HG03039 (cell line): ENCODE results near the gene CPSF4.
"Not testable (repeated sequence)": the region's sequence is repeated elsewhere in the genome, so short reads cannot be mapped to it uniquely, and the experiment has no call there.

ENCODE experiments used
- ATAC-seq: cut with Tn5 transposase; IDR thresholded peaks from one replicate; pipeline ENCODE4 v1.9.1; 2021; ENCODE audit warnings: mild to moderate bottlenecking, moderate library complexity; ENCODE audit not compliant: unreplicated experiment

Gene CPSF4

DNA sequence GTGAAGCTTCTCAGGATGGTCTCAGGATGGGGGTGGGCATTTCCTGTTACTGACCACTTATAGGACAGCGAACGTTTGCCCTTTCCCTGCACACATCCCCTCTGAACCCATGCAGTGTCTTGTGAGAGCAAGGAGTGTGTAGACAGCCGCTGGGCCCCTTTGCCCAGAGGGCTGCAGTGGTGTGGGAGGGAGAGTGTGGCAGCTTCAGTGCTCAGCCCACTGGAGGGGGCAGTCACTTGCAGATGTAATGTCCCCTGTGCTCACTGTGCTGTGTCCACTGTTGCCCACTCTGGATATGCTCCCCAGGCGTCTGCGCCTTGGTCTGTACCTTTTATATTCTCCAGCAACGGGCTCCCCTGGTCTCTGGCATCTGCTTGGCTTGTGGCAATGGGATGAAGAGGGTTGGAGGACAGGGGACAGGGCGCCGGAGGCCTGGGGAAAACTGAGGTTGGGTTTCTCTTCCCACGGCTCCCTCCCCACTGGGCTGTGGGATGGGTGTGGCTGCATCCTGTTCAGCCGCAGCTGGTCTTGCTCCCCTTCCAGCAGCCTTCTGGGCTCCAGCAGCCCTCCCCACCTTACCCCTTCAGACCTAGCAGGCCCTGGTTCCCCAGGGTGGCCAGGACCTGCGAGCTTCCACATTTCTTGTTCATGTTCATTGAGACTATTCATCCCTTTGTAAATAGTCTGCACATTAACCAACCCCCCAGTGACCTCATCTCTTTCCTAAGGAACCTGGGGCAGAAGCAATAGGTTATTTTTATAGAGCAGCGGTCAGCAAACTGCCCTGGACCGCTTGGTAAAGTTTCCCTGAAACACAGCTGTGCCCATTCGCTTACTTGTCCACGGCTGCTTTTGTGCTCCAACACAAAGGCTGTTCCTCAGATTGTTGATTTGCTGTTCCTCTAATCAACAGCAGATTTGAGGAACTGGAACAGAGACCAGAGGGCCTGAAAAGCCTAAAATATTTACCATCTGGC, 40.0 kb downstream of the CPSF4 start:
- ATAC-seq, result no peak

- no peak for ATAC-seq
Observed at GRCh38 chr7:99485094-99485493, 46.4 kb downstream of the CPSF4 start.

DNA sequence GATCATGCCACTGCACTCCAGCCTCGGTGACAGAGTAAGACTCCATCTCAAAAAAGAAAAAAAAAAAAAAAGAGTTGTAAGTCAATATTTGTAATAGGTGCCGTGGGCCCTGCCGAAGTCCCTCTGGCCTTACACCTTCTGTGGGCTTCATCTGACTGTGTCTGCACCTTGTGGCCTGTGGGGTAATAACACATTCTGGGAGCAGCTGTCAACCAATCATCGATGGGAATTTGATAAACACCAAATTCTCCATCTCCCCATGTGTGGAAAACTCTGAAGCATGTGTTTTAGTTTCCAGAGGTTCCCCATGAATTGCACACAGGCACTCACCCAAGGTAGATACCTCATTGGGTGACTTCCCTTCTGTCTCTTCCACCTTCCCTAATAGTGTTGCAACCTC, 50.5 kb downstream of the CPSF4 start:
- ATAC-seq, result no peak

DNA sequence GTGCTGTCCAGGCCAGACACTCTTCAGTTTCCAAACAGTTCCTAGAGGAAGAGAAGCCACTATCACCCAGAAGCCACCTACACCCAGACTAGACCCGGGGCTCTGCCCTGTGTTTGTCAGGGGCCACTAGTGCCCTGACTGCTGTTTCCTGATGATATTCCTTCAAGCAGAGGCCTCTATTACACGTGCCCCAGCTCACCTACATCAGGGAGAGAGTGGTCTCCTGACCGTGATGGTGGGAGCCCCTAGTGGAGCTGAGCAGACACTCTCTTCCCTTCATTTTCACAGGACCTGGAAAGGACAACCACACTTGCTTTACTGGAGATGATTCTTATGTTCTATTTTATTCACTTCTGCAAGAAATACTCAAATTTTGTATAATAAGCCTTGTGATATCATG, 52.1 kb downstream of the CPSF4 start:
- ATAC-seq, result no peak

DNA sequence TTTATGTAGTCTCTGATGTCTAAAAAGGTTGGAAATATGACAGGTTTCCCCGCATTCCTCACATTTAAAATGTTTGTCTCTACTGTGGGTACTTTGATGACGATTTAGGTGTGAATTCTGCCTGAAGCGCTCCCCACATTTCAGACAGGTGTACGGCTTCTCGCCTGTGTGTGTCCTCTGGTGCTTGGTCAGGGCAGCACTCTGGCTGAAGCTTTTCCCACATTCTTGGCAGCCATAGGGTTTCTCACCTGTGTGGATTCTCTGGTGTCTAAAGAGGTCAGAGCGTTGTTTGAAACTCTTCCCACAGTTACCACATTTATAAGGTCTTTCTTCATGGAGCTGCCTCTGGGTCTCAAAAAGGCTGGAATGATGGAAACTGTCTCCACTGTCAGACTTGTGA, 55.1 kb downstream of the CPSF4 start:
- no peak for ATAC-seq

GRCh38 chr7:99497766-99498545, 59.2 kb downstream of the CPSF4 start:
- no peak for ATAC-seq

GRCh38 chr7:99498546-99498944, 59.8 kb downstream of the CPSF4 start:
- no peak for ATAC-seq

GRCh38 chr7:99499371-99499720, 60.6 kb downstream of the CPSF4 start:
- peak; percentile 3 for ATAC-seq

- ATAC-seq, result peak; percentile 33
Observed at GRCh38 chr7:99499721-99500636, 61.2 kb downstream of the CPSF4 start, which contains the start of gene ZNF394. ZNF394 (minus strand) TSS chr7:99500281; CDS start chr7:99500093, 188 bp downstream.

DNA sequence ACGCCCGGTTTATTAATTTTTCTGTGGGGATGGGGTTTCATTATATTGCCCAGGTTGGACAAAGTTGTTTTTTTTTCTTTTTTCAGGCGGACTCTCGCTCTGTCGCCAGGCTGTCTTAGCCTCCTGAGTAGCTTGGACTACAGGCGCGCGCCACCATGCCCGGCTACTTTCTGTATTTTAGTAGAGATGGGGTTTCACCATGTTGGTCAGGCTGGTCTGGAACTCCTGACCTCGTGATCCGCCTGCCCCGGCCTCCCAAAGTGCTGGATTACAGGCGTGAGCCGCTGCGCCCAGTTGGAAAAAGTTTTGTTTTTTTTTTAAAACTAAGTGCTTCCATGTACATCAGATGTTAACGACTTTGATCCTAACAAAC, 61.9 kb downstream of the CPSF4 start:
- no peak for ATAC-seq

DNA sequence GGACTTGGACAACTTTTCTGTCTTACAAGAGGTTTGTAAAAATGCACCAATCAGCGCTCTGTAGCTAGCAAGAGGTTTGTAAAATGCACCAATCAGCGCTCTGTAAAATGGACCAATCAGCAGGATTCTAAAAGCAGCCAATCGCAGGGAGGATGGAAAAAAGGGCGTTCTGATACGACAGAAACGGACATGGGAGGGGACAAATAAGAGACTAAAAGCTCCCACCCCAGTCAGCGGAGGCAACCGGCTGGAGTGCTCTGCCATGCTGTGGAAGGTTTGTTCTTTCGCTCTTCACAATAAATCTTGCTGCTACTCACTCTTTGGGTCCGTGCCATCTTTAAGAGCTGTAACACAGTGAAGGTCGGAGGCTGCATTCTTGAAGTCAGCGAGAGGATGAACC, 62.5 kb downstream of the CPSF4 start:
- ATAC-seq, result not testable (repeated sequence)

DNA sequence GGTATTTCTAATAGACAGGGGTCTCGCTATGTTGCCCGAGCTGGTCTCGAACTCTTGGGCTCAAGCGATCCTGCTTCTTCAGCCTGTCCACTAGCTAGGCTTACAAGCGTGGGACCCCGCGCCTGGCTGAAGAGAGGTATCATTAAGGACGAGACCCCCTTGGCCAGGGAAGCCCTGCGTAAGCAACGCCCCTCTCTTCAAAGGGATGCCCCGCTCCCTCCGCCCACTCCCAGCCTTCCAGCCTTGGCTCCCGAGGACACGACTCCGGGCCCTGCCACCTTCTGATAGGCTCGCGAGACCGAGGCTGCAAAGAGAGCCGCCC, 65.5 kb downstream of the CPSF4 start:
- ATAC-seq, result peak; percentile 77

DNA sequence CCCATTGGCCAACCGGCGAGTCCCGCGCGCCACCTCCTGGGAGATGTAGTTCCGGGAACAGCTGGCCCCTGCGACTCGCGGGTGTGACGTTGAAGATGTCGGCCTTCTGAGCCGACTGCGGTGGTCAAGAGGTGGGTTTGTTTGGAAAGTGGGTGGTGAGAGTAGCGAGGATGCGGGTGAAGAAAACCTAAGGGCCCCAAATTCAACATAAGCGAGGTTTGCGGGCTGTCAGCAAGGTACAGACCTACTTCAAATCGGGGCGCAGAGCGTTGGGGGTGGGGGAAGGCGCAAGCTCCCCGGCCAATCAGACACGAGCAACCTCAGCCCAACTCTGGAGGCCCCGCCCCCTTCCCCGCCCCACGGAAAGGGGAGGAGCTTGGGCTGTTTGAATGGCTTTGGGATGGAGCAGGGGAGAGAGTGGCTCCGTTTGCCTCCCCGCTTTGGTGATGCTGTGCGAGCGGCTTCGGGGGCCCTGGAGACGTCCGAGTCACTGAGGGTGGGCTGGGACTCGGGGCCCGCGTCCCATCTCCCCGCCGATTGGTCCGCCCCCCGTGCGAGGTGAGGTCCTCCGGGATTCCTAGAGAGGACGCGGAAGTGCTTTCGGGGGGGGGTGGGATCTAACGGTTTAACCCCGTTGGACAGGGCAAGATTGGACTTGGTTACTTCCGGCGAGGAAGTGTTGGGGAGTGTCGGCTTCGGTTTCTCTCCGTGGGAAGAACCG, 66.0 kb downstream of the CPSF4 start, which contains the start of gene ZKSCAN5:
Gene ZKSCAN5 (plus strand): TSS at position 60 of the 721 bp plus-strand sequence. CDS start 1,383 bp downstream, outside the sequence.
- peak; percentile 47 for ATAC-seq

- no peak for ATAC-seq
Observed at GRCh38 chr7:99505324-99505662, 66.5 kb downstream of the CPSF4 start.
